ENCODE measurements around the gene TLX3.

- TF ChIP-seq GATA3 (IDR thresholded peaks at IDR 0.05; ENCODE audit: low read depth, low read length) = no peak; the same call in 1 of the 2 replicates
- TF ChIP-seq GATA2 (IDR thresholded peaks at IDR 0.05; ENCODE audit: low read depth, low read length) = peak; percentile 95
Observed at GRCh38 chr5:171306781-171307591, 2.1 kb upstream of the TLX3 start.

Data from SH-SY5Y (cell line).